Naive thymus-derived CD8-positive, alpha-beta T cell (primary cell): ENCODE data around the gene PANK2. TPM values are rescaled to one million over a fixed set of nuclear protein-coding genes. Genes with fewer than 3 reads are reported as not detected.
"Not testable (repeated sequence)": the region's sequence is repeated elsewhere in the genome, so short reads cannot be mapped to it uniquely, and the experiment has no call there.

Experiments
- ATAC-seq, 2 donors: fragments of 150-1000 bp; cut with Tn5 transposase in 1 of 2; sonication (Bioruptor Pico), chemical (Tn5 transposase) in 1 of 2; 1 replicate in 1 of 2; 2 replicates in 1 of 2; pipeline ENCODE4 v1.10.0; 2021; ENCODE audit warnings: mild to moderate bottlenecking in 2 of 2, moderate library complexity in 2 of 2
- POLR2A ChIA-PET: fragments of 350-600 bp; sonication (Branson Sonifier 250); formaldehyde crosslinking; loops from one replicate; lab custom pipeline; 2021; ENCODE audit warnings: antibody characterized with exemption; lab: Charles Lee
- DNase-seq, 10 donors: peaks; one replicate each; pipeline versions ENCODE4 v3.0.0 to v3.0.0-alpha.2; 2020 to 2022
- H3K27ac Mint-ChIP-seq, 10 donors: one replicate each; pipeline ENCODE4 v1.8.0; 2020 to 2022; ENCODE audit warnings: mild to moderate bottlenecking in 10 of 10, mixed read lengths in 10 of 10, moderate library complexity in 4 of 10, inconsistent platforms in 1 of 10
- H3K27me3 Mint-ChIP-seq, 5 donors: one replicate each; pipeline ENCODE4 v1.8.0; 2021 to 2022; ENCODE audit warnings: mixed read lengths in 5 of 5
- H3K36me3 Mint-ChIP-seq, 3 donors: one replicate each; pipeline ENCODE4 v1.8.0; 2020 to 2022; ENCODE audit warnings: mixed read lengths in 3 of 3, mild to moderate bottlenecking in 2 of 3, inconsistent platforms in 1 of 3
- H3K4me1 Mint-ChIP-seq, 4 donors: one replicate each; pipeline ENCODE4 v1.8.0; 2021 to 2022; ENCODE audit warnings: mixed read lengths in 4 of 4
- H3K4me3 Mint-ChIP-seq, 10 donors: one replicate each; pipeline ENCODE4 v1.8.0; 2020 to 2022; ENCODE audit warnings: mild to moderate bottlenecking in 10 of 10, mixed read lengths in 10 of 10, moderate library complexity in 6 of 10, inconsistent platforms in 1 of 10
- H3K9me3 Mint-ChIP-seq, 9 donors: one replicate each; pipeline ENCODE4 v1.8.0; 2020 to 2022; ENCODE audit warnings: mixed read lengths in 9 of 9, mild to moderate bottlenecking in 3 of 9, inconsistent platforms in 1 of 9, moderate library complexity in 1 of 9
- polyA plus RNA-seq, 3 donors: library from polyadenylated mRNA; unstranded; fragments of 300-500 nt; fragmentation: Illumina TruSeq; gene quantifications; one replicate each; pipeline ENCODE4 v1.2.3, GENCODE V29; 2021
- total RNA-seq, 8 experiments: library from RNA in 2 of 8; stranded (reverse) in 2 of 8; gene quantifications; one replicate each; pipeline ENCODE4 v1.2.3 and lab custom pipeline; 2021 to 2026

The PANK2 gene
- total and polyA plus RNA-seq, 5 experiments from 2014 or later, result 32.9 to 72.5 (median 36.8) TPM

GRCh38 chr20:3932681-3933080 is 43.5 kb downstream of the PANK2 start:
- Mint-ChIP-seq H3K4me1 (peaks cover 14 to 49% (median 34%) of the 10 kb centered on the region in 4 donors), H3K4me3 (peak overlapping the region; percentile 71 to 87 (median 81)), H3K9me3 (peaks cover 0 to 3% (median 0%) of the 10 kb centered on the region in 9 donors), H3K27ac (peak overlapping the region; percentile 65 to 95 (median 93)), H3K36me3 (peaks cover 5 to 6% (median 5%) of the 10 kb centered on the region in 3 donors), H3K27me3 (no peaks in the 10 kb centered on the region)
- DNase-seq, result peak in 2 of 10 donors; percentile 19 to 20
- POLR2A ChIA-PET, result interaction anchor here (0.5 to 1.4 kb wide), 4 partner anchors 10 to 323 kb away, joined by 3 to 5 read pairs (median 4); no protein-coding TSS in a partner anchor
- peak in 1 of 2 donors; percentile 48 for ATAC-seq

GRCh38 chr20:3933218-3933617 is 44.0 kb downstream of the PANK2 start:
- peak in 1 of 2 donors; percentile 46 for ATAC-seq
- H3K27ac Mint-ChIP-seq, result peak overlapping the region; percentile 85 to 95 (median 93)
- DNase-seq, result no peak
- H3K9me3 Mint-ChIP-seq, result peaks cover 0 to 8% (median 1%) of the 10 kb centered on the region in 9 donors
- H3K4me3 Mint-ChIP-seq, result peak overlapping the region; percentile 71 to 87 (median 81)
- no peaks in the 10 kb centered on the region for H3K27me3 Mint-ChIP-seq
- peaks cover 12 to 43% (median 29%) of the 10 kb centered on the region in 4 donors for H3K4me1 Mint-ChIP-seq
- POLR2A ChIA-PET, result interaction anchor here (0.6 to 1.4 kb wide), 2 partner anchors 11 to 323 kb away, joined by 3 to 5 read pairs; no protein-coding TSS in a partner anchor
- peaks cover 5 to 11% (median 5%) of the 10 kb centered on the region in 3 donors for H3K36me3 Mint-ChIP-seq

- Mint-ChIP-seq H3K4me3 (no peak overlapping the region), H3K36me3 (peaks cover 9 to 24% (median 10%) of the 10 kb centered on the region in 3 donors), H3K4me1 (peaks cover 10 to 36% (median 24%) of the 10 kb centered on the region in 4 donors), H3K27me3 (no peaks in the 10 kb centered on the region), H3K9me3 (peaks cover 0 to 15% (median 5%) of the 10 kb centered on the region in 9 donors), H3K27ac (peak overlapping the region in 5 of 10 donors; percentile 3 to 79 (median 44))
- no peak for DNase-seq
- POLR2A ChIA-PET, result interaction anchor here (0.6 to 0.8 kb wide), 2 partner anchors 39 to 44 kb away, joined by 3 to 4 read pairs; no protein-coding TSS in a partner anchor
- ATAC-seq, result no peak
These were observed 45.4 kb downstream of the PANK2 start for GRCh38 chr20:3934624-3935023.

GRCh38 chr20:3935295-3935955 is 46.2 kb downstream of the PANK2 start:
- Mint-ChIP-seq H3K9me3 (peaks cover 0 to 15% (median 5%) of the 10 kb centered on the region in 9 donors), H3K4me3 (no peak overlapping the region), H3K4me1 (peaks cover 5 to 30% (median 22%) of the 10 kb centered on the region in 4 donors), H3K36me3 (peaks cover 11 to 32% (median 15%) of the 10 kb centered on the region in 3 donors), H3K27me3 (no peaks in the 10 kb centered on the region), H3K27ac (peak overlapping the region in 5 of 10 donors; percentile 10 to 79 (median 47))
- ATAC-seq (no peak), DNase-seq (no peak)
- POLR2A ChIA-PET, result interaction anchor here (0.6 kb wide), 1 partner anchor 43 kb away, joined by 6 read pairs; no protein-coding TSS in a partner anchor

GRCh38 chr20:3935956-3936340 is 46.8 kb downstream of the PANK2 start:
- no peak overlapping the region for H3K4me3 Mint-ChIP-seq
- H3K27ac Mint-ChIP-seq, result peak overlapping the region in 5 of 10 donors; percentile 7 to 47 (median 21)
- H3K27me3 Mint-ChIP-seq, result no peaks in the 10 kb centered on the region
- peaks cover 13 to 37% (median 20%) of the 10 kb centered on the region in 3 donors for H3K36me3 Mint-ChIP-seq
- H3K9me3 Mint-ChIP-seq, result peaks cover 0 to 19% (median 5%) of the 10 kb centered on the region in 9 donors
- no peak for DNase-seq
- peaks cover 5 to 28% (median 19%) of the 10 kb centered on the region in 4 donors for H3K4me1 Mint-ChIP-seq
- ATAC-seq, result no peak
- POLR2A ChIA-PET, result interaction anchor here (0.6 kb wide), 1 partner anchor 44 kb away, joined by 6 read pairs; no protein-coding TSS in a partner anchor

- DNase-seq, result no peak
- H3K27me3 Mint-ChIP-seq, result no peaks in the 10 kb centered on the region
- H3K9me3 Mint-ChIP-seq, result peaks cover 0 to 19% (median 7%) of the 10 kb centered on the region in 9 donors
- H3K36me3 Mint-ChIP-seq, result peaks cover 13 to 45% (median 30%) of the 10 kb centered on the region in 3 donors
- no peak overlapping the region for H3K4me3 Mint-ChIP-seq
- H3K4me1 Mint-ChIP-seq, result peaks cover 4 to 17% (median 13%) of the 10 kb centered on the region in 4 donors
- H3K27ac Mint-ChIP-seq, result no peak overlapping the region
- POLR2A ChIA-PET, result interaction anchor here (1.4 kb wide), 1 partner anchor 10 kb away, joined by 3 read pairs; no protein-coding TSS in a partner anchor
- ATAC-seq, result no peak
These were observed 48.4 kb downstream of the PANK2 start for GRCh38 chr20:3937618-3938017.

GRCh38 chr20:3940905-3941304 is 51.7 kb downstream of the PANK2 start:
- DNase-seq, result no peak
- peaks cover 12 to 51% (median 34%) of the 10 kb centered on the region in 3 donors for H3K36me3 Mint-ChIP-seq
- no peak overlapping the region for H3K27ac Mint-ChIP-seq
- ATAC-seq, result no peak
- H3K9me3 Mint-ChIP-seq, result peaks cover 0 to 19% (median 7%) of the 10 kb centered on the region in 9 donors
- H3K4me1 Mint-ChIP-seq, result peaks cover 0 to under 1% (median 0%) of the 10 kb centered on the region in 4 donors
- H3K4me3 Mint-ChIP-seq, result no peak overlapping the region
- H3K27me3 Mint-ChIP-seq, result no peaks in the 10 kb centered on the region
- POLR2A ChIA-PET, result no interaction called here

- H3K4me1 Mint-ChIP-seq, ATAC-seq, H3K9me3 Mint-ChIP-seq, H3K27ac Mint-ChIP-seq, DNase-seq, POLR2A ChIA-PET, H3K4me3 Mint-ChIP-seq, H3K27me3 Mint-ChIP-seq: not testable (repeated sequence)
- peaks cover 4 to 21% (median 13%) of the 10 kb centered on the region in 3 donors for H3K36me3 Mint-ChIP-seq
These were observed 57.5 kb downstream of the PANK2 start for GRCh38 chr20:3946666-3947065.

GRCh38 chr20:3964719-3965118 is 75.5 kb downstream of the PANK2 start:
- no peaks in the 10 kb centered on the region for H3K9me3 Mint-ChIP-seq
- ATAC-seq (no peak), DNase-seq (no peak)
- H3K27me3 Mint-ChIP-seq, result no peaks in the 10 kb centered on the region
- peaks cover 0 to 7% (median 7%) of the 10 kb centered on the region in 3 donors for H3K36me3 Mint-ChIP-seq
- H3K4me3 Mint-ChIP-seq, result no peak overlapping the region
- H3K4me1 Mint-ChIP-seq, result peaks cover 2 to 16% (median 13%) of the 10 kb centered on the region in 4 donors
- POLR2A ChIA-PET, result no interaction called here
- H3K27ac Mint-ChIP-seq, result peak overlapping the region in 1 of 10 donors; percentile 21

GRCh38 chr20:3966571-3966970 is 77.4 kb downstream of the PANK2 start:
- H3K4me3 Mint-ChIP-seq, result peak overlapping the region in 1 of 10 donors; percentile 41
- H3K36me3 Mint-ChIP-seq, result peaks cover 0 to 19% (median 7%) of the 10 kb centered on the region in 3 donors
- ATAC-seq (no peak), DNase-seq (no peak)
- peak overlapping the region in 1 of 10 donors; percentile 7 for H3K27ac Mint-ChIP-seq
- POLR2A ChIA-PET, result interaction anchor here (0.7 kb wide), 1 partner anchor 385 kb away, joined by 3 read pairs; no protein-coding TSS in a partner anchor
- peaks cover 9 to 27% (median 19%) of the 10 kb centered on the region in 4 donors for H3K4me1 Mint-ChIP-seq
- no peaks in the 10 kb centered on the region for H3K9me3 Mint-ChIP-seq
- H3K27me3 Mint-ChIP-seq, result no peaks in the 10 kb centered on the region

- peaks cover 5 to 31% (median 13%) of the 10 kb centered on the region in 3 donors for H3K36me3 Mint-ChIP-seq
- H3K9me3 Mint-ChIP-seq, result no peaks in the 10 kb centered on the region
- POLR2A ChIA-PET, result interaction anchor here (0.7 kb wide), 1 partner anchor 17 kb away, joined by 6 read pairs; no protein-coding TSS in a partner anchor
- no peak overlapping the region for H3K4me3 Mint-ChIP-seq
- DNase-seq, result no peak
- peaks cover 15 to 35% (median 23%) of the 10 kb centered on the region in 4 donors for H3K4me1 Mint-ChIP-seq
- H3K27me3 Mint-ChIP-seq, result no peaks in the 10 kb centered on the region
- ATAC-seq, result no peak
- no peak overlapping the region for H3K27ac Mint-ChIP-seq
These were observed 80.8 kb downstream of the PANK2 start for GRCh38 chr20:3970016-3970415.

GRCh38 chr20:3971145-3971544 is 82.0 kb downstream of the PANK2 start:
- H3K4me1 Mint-ChIP-seq, result peaks cover 15 to 35% (median 24%) of the 10 kb centered on the region in 4 donors
- no peak for ATAC-seq
- H3K27ac Mint-ChIP-seq, result no peak overlapping the region
- H3K9me3 Mint-ChIP-seq, result no peaks in the 10 kb centered on the region
- DNase-seq, result no peak
- POLR2A ChIA-PET, result no interaction called here
- H3K4me3 Mint-ChIP-seq, result no peak overlapping the region
- H3K36me3 Mint-ChIP-seq, result peaks cover 5 to 34% (median 13%) of the 10 kb centered on the region in 3 donors
- H3K27me3 Mint-ChIP-seq, result no peaks in the 10 kb centered on the region
